A204.1 (cell line): ENCODE results near the gene DHRS4.
A peak's percentile ranks its signal among the peaks of the same experiment; 100 is the strongest.
"Not testable (repeated sequence)": the region's sequence is repeated elsewhere in the genome, so short reads cannot be mapped to it uniquely, and the experiment has no call there.

ENCODE experiments used
- FAIRE-seq: peaks from 2 replicates; lab custom pipeline; 2012; peaks lifted over from hg19 to GRCh38; lab: Jason Lieb, UNC

DHRS4 gene

DNA sequence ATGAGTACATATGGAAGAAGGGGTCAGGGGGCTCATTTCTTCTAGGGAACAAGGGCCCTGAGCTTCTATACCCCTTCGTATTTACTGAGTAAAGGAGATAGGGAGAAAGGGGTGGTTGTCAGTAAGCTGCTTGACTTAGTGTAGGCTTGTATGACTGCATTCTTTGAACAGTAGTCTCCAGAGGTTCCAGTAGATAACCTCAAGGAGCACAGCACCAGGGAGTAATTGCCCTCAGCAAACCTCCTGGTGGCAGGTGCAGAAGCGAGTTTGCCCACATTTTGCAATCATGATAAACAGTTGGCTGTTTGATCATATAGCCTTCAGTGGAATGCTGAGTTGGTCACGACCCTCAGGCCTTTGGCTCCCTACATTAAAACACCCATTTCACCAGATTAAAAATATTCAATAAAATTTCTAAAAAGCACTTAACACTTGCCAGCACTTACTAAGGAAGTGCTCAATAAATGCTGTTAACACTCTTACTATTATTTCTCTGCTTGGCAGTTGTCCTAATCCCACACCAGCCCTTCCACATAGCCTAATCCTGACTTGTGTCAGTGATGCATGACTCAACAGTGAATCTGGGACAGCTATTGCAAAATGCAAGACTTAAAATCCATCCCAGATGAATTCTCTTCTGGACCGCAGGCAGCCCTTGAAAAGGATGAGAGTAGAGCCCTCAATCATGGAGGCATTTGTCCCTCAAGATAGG is 31.5 kb downstream of the DHRS4 start:
- FAIRE-seq, result no peak

DNA sequence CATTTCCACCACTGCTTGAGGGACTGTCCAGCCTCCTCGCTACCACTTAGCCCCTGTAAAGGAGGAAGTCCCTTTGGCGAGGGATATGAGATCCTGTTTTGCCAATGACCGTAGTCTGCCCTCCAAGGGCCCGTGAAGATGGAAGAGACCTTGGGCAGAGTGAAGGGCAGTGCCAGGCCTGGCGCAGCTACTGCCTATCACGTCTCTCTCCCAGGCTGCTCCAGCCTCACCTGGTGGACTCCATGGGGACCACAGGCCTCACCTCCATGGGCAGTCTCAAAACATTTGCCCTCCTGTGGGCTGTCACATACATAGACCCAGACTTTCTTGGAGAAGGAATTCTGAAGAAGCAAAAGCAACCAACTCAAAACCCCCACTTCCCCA is 34.6 kb downstream of the DHRS4 start:
- FAIRE-seq, result not testable (repeated sequence)

DNA sequence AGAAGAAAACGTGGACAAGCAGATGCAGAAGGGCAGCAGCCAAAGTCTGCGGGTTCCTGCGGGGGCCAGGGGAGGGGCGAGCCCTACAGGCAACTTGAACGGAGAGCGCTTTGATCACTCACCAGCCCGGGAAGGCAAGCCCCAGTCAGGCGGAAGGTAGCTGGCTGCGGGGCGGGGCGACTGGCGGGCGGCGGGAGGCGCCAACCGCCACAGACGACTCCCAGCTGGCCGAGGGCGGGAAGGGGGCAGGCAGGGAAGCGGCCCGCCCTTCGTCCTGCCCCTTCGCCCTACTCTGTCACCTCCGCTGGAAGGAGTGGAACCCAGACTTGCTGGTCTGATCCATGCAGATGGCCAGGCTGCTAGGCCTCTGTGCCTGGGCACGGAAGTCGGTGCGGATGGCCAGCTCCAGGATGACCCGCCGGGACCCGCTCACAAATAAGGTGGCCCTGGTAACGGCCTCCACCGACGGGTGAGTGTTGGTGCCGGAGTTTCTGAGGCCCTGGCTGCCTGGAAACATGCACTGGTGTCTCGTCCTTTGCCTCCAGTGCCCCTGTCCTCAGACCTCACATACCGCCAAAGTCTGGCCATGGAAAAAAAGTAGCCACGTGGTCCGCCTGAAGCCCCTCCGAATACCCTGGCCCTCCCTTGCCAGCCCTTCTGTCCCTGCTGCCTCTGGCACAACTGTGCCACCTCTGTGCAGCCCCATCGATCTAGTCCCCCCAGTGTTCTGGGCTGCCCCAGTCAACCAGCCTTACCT is 35.2 kb downstream of the DHRS4 start, which contains the start of gene DHRS4L2:
DHRS4L2 (plus strand) TSS at position 323 of the 757 bp plus-strand sequence; CDS start at position 342, 19 bp downstream.
- not testable (repeated sequence) for FAIRE-seq

DNA sequence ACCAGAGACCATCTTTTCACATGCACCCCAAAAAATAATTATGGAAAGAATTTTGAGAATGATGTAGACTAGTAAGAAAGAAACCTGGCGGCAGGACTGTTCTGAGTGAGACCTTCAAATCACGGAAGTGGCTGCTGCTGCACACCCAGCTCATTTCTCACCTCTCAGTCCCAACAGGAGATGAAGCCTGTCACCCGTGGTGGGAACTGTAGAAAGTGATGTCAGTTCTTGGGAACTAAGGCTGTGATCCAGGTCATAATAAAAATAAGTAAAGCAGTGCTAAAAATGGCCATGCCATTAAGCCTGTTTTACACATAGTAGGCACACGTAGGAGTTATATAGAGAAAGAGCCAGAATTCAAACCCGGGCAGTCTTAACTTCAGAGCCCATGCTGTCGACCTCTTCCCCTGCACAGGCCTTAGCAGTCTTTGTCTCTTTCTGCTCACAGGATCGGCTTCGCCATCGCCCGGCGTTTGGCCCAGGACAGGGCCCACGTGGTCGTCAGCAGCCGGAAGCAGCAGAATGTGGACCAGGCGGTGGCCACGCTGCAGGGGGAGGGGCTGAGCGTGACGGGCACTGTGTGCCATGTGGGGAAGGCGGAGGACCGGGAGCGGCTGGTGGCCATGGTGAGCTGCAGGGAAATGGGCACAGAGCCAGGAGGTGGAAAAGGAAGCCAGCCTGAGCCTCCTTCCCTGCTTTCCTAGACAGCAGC is 36.3 kb downstream of the DHRS4 start:
- not testable (repeated sequence) for FAIRE-seq

DNA sequence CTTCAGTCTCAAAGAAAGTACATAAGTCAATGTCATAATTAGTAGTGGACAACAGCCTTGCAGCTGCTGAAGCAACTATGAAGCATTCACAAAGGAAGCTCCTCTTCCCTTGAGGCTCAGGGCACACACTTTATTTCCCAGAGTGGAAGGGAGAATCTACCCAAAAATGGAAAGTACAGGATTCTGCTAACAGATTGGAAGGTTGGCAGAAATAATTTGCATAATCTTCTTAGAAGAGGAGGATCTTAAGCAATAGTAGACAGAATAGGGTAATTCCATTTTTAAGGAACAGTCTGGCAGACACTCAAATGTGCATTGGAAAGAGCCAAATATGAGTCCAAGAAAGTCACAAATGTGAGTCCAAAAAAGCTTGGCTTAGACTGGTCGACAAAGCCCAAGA is 37.4 kb downstream of the DHRS4 start:
- FAIRE-seq, result not testable (repeated sequence)

DNA sequence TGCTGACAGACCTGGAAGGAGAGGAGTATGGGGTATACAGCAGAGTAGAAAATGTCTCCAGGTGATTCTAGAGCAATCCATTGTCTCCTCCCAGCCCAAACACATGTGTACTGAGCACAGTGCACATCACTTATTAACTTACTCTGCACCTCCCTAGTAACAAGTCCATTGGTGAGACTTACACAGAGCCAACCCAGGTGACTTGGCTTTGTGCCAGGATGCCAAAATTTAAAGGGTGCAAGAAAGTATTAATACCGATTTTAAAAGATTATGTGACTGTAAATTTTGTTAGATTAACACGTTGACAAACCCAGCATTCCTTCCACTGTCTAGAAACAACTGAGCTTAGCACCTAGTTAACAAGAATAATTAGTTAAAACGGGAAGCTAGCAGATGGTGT is 39.5 kb downstream of the DHRS4 start:
- not testable (repeated sequence) for FAIRE-seq

DNA sequence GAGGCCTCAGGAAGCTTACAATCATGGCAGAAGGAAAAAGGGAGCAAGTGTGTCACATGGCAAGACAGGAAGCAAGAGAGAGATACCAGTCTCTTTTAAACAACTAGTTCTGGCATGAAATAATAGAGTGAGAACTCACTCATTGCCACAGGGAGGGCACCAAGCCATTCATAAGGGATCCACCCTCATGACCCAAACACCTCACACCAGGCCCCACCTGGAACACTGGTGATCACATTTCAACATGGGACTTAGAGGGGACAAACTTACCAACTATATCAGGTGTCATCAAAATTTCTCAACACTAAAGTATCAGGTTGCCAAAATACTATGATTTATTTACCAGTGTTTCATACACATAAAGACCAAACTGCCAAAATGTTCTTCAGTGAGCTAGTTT is 42.4 kb downstream of the DHRS4 start:
- FAIRE-seq, result not testable (repeated sequence)

DNA sequence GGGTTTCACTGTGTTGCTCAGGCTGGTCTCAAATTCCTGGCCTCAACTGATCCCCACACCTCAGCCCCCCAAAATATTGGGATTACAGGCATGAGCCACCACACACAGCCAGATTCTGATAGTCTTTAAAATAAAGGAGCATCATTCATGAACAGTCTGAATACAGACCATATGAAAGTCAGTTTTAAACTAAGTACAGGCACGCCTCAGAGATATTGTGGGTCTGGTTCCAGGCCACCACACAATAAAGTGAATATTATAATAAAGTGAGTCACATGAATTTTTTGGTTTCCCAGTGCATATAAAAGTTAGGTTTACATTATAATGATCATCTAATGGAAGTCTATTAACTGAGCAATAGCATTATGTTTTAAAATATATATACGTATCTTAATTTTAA is 43.3 kb downstream of the DHRS4 start:
- not testable (repeated sequence) for FAIRE-seq

DNA sequence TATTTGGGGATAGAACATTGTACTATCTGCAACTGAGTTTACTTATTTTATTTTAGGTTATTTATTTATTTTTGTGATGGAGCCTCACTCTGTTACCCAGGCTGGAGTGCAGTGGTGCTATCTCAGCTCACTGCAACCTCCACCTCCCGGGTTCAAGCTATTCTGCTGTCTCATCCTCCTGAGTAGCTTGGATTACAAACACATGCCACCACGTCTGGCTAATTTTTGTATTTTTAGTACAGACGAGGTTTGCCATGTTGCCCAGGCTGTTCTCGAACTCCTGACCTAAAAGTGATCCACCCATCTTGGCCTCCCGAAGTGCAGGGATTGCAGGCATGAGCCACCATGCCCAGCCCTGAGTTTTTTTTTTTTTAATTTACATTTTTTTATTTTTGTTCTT is 46.1 kb downstream of the DHRS4 start:
- not testable (repeated sequence) for FAIRE-seq

DNA sequence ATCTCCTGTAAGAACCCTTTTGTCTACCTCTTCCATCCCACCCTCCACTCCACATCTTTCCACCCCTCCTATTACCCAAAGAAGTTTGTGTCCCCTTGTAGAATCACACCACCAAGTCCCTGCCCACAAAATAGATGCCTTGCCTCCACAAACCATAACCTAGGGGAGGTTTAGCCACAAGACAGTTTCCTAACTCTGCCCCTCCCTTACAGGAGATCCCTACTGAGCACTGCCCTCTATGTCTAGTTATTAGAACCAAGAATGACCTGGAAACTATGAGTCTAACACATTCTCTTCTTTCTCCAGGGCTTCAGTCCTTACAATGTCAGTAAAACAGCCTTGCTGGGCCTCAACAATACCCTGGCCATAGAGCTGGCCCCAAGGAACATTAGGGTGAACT is 47.5 kb downstream of the DHRS4 start:
- FAIRE-seq, result not testable (repeated sequence)

DNA sequence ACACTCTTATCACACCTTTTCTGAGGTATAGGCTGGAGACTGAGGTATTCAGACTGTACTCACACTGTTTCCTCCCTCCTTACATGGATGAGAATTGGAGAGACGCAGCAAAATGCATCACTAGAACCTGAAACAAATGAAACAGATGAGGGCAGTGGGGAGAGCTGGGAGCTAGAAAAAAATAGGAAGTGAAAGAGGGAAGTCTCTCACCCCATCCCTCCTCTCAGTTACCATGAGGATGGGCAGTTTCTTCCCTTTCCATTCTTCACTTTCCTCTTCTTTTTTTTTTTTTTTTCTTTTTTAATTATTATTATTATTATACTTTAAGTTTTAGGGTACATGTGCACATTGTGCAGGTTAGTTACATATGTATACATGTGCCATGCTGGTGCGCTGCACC is 48.1 kb downstream of the DHRS4 start:
- not testable (repeated sequence) for FAIRE-seq

DNA sequence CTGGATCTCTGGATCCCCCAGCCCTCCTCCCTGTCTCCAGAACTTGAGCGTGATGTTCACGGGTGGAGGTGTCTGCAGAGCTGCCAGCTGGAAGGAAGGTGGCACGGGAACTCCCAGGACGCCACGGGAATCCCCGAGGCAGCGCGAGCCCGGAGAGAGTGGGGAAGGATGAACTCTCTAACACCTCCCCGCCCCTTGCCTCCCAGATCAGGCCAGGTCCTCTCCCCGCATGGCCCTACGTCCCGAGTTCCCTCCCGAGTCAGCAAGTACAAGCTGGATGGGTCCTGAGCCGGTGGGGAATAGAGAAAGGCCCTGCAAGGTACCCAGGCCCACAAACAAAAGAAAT is 52.9 kb downstream of the DHRS4 start:
- not testable (repeated sequence) for FAIRE-seq

DNA sequence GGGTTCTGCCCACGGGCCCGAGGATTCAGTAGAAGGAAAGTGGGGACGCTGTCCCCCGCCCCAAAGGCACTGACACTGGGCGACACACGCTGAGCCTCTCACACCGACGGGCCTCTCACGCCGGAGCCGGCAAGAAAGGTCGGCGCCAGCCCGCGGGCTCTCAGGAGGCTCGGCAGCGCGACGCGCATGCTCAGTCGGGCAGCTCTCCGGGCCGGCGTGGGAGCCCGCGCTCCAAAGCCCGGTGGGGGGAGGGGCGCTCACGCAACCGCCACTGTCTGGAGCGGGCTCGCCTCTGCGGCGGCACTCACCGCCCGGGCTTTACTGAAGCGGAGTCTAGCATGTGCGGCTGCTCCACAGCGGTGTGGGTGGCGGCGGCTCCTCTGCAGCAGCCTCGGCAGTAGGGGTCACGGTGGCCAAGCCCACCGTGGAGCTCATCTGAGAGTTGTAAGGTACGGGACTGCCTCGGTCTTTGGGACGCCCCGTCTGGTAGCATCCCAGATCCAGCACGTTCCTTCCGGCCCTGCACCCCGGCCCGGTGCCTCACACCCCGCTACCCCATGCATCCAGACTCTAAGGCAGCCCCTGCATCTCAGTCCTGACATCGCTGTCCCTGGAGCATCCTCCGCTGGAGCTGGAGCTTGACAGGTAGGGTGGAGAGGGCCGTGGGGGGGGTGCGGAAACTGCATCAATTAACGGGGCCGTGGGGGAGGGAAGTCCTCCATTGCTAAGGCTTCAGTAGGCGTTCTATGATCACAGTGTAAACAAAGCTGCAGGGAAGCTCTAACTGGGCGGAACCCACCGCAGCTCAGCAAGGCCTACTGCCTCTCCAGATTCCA is 53.5 kb downstream of the DHRS4 start:
- FAIRE-seq, result not testable (repeated sequence)

DNA sequence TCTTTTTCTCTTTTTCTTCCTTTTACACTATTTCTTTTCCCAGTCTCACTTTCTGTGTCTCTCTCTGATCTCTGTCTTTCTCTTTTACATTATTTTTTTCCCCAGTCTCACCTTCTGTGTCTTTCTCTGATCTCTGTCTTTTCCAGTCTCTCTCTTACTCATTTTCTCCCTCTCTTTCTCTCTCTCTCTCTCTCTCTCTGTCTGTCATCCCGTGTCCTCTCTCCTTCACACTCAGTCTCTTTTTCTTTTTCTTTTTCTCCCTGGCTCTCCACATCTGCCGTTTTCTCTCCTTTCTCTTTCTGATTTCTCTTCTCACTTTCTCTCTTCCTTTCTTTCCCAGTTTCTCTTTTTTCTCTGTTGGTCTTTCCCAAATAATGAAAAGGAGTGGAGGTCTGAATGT is 57.5 kb downstream of the DHRS4 start:
- FAIRE-seq, result no peak

DNA sequence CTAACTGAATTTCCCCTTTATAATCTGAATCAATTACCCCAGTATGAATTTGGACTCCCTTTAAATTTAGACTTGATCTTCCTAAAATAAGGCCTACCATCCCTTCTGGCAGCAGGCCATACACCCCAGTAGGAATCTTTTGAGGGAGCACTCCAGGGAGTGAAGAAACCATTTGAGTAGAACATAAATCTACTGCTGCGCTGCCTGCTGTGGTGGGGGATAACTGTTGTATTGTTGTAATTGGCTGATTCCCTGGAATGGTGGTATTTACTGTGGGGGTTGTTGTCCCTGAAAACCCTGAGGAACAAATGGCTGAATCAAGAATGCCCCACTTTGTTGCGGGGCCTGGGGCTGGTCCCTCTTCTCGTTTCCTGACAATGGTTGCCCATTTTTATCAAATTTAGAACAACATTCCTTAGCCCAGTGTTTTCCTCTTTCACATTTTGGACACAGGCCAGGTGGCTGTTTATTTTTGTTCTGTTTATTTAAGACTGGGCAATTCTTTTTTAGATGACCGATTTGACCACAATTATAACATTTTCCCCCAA is 59.2 kb downstream of the DHRS4 start:
- FAIRE-seq, result not testable (repeated sequence)

DNA sequence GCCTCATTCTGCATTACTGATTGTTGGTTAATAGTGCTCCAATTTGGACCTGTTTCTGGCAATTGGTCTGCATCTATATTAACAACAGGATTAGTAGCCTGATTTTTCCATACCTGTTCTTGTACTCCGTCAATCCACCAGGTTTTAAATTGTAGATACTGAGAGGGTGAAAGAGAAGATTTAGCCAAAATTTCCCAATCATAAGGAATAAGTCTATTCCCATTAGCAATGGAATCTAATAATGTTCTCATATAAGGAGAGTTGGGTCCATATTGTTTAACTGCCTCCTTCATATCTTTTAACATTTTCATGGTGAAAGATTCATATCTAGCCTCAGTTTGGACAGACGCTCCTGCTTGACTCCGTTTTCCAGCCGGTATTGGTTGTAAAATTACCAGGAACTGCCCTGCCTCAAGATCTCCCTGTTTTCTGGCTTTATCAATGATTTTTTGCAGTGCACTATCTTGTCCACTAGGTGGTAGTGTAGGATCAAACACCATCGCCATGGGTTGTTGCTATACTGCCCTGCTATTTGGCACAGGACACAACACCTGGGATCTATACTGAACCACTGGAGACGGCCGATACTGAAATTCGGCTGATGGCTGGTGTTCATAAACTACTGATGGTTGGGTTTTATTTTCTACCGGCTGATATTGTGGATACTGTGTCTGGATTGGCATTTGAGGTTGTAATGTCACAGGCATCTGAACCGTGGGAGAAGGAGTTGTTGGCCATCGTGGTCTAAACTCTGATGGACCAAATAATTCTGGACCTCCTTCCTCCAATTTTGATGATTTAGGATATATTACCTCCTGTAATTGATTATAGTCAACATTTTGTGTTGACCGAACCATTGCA is 60.3 kb downstream of the DHRS4 start:
- peak; percentile 39 for FAIRE-seq

DNA sequence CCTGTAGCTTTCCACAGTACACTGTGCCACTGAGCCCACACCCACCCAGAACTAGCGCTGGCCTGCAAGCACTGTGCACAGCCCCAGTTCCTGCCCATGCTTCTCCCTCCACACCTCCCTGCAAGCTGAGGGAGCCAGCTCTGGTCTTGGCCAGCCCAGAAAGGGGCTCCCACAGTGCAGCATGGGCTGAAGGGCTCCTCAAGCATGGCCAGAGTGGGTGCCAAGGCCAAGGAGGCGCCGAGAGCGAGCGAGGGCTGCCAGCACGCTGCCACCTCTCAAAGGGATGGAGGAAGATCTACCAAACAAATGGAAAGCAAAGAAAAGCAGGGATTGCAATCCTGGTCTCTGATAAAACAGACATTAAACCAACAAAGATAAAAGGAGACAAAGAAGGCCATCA is 62.2 kb downstream of the DHRS4 start:
- FAIRE-seq, result not testable (repeated sequence)
